BE2C (cell line): ENCODE measurements around the gene TRPT1.

Experiments used
- DNase-seq: peaks from one replicate; pipeline ENCODE4 v3.0.0-alpha.2; 2020
- H3K27me3 ChIP-seq: fragments of 250-450 bp; sonication (Bioruptor Pico); 2 replicates; pipeline ENCODE4 v1.5.1; 2020; ENCODE audit warnings: mild to moderate bottlenecking
- H3K36me3 ChIP-seq: fragments of 250-450 bp; sonication (Bioruptor Pico); 2 replicates; pipeline ENCODE4 v1.5.1; 2020; ENCODE audit warnings: mild to moderate bottlenecking
- H3K4me1 ChIP-seq: fragments of 250-450 bp; sonication (Bioruptor Pico); 2 replicates; pipeline ENCODE4 v1.5.1; 2020
- H3K4me3 ChIP-seq: 2 replicates; pipeline ENCODE4 v1.5.1; 2011; ENCODE audit warnings: low read depth, low read length
- H3K9me3 ChIP-seq: fragments of 250-450 bp; sonication (Bioruptor Pico); 2 replicates; pipeline ENCODE4 v1.5.1; 2020
- CTCF ChIP-seq: IDR thresholded peaks from 2 replicates; pipeline ENCODE4 v1.5.1; 2012; ENCODE audit warnings: mild to moderate bottlenecking, low read depth, low read length

Gene TRPT1

GRCh38 chr11:64263021-64263946 lies 37.3 kb upstream of the TRPT1 start:
- H3K4me3 ChIP-seq, result no peak overlapping the region
- H3K9me3 ChIP-seq, result no peaks in the 10 kb centered on the region
- peaks cover 6% of the 10 kb centered on the region for H3K36me3 ChIP-seq
- no peaks in the 10 kb centered on the region for H3K27me3 ChIP-seq
- TF ChIP-seq CTCF, result no peak
- DNase-seq, result no peak
- H3K4me1 ChIP-seq, result peaks cover 19% of the 10 kb centered on the region

- no peak for TF ChIP-seq CTCF
- Histone ChIP-seq H3K4me1 (peaks cover 16% of the 10 kb centered on the region), H3K27me3 (no peaks in the 10 kb centered on the region), H3K4me3 (no peak overlapping the region), H3K9me3 (no peaks in the 10 kb centered on the region), H3K36me3 (peaks cover 6% of the 10 kb centered on the region)
- no peak for DNase-seq
These were observed 36.5 kb upstream of the TRPT1 start for GRCh38 chr11:64262271-64263002.

DNA sequence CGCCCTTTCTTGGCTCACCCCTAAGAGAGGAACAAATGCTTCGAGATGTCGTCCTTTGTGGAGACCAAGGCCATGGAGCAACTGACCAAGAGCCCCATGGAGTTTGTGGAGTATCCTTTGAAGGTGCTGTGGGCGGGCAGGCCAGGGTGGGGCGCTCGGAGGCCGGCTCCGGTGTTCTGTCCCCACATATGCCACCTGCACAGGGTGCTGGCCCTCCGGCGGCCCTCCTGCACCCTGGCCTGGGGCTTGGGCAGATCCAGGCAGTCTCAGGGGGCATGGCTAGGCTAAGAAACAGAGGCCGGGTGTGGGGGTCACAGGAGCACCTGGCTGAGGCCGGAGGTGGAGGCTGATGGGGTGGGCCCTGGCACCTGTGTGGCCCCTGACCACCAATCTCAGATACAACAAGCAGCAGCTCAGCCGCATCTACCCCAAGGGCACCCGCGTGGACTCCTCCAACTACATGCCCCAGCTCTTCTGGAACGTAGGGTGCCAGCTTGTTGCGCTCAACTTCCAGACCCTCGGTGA lies 35.6 kb upstream of the TRPT1 start:
- no peaks in the 10 kb centered on the region for H3K9me3 ChIP-seq
- no peaks in the 10 kb centered on the region for H3K27me3 ChIP-seq
- TF ChIP-seq CTCF, result no peak
- no peak overlapping the region for H3K4me3 ChIP-seq
- no peak for DNase-seq
- peaks cover 6% of the 10 kb centered on the region for H3K36me3 ChIP-seq
- H3K4me1 ChIP-seq, result peaks cover 16% of the 10 kb centered on the region

- Histone ChIP-seq H3K36me3 (peaks cover 3% of the 10 kb centered on the region), H3K27me3 (no peaks in the 10 kb centered on the region), H3K9me3 (no peaks in the 10 kb centered on the region), H3K4me3 (no peak overlapping the region), H3K4me1 (peaks cover 16% of the 10 kb centered on the region)
- no peak for TF ChIP-seq CTCF
- no peak for DNase-seq
These were observed 34.2 kb upstream of the TRPT1 start for GRCh38 chr11:64260147-64260708.

DNA sequence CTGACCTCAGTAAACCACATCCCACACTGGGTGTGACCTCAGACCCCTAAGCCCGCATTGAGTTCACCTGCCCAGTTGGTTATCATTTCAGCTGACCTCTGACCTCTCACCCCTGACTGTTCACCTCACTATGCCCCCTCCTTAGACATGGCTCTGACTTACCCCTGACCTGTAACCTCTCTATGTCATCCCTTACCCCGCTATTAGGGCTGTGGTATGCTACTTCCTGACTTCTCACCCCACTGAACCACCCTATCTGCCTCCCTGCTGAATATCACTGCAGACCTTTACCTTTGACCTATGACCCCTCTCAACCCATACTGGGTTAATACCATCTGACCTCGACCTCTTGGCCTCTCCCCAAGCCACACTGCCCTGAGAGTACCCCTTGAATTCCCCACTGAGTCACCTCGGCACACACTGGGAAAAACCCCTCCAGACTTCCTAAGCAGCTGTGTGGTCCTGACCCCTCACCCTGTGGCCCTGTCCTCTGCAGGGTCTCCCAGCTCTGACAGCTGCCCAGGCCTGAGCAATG lies 33.6 kb upstream of the TRPT1 start:
- Histone ChIP-seq H3K27me3 (no peaks in the 10 kb centered on the region), H3K4me3 (no peak overlapping the region), H3K9me3 (no peaks in the 10 kb centered on the region), H3K4me1 (peaks cover 16% of the 10 kb centered on the region), H3K36me3 (peaks cover 3% of the 10 kb centered on the region)
- DNase-seq, result no peak
- no peak for TF ChIP-seq CTCF
